Embryonic facial prominence (tissue), 1 donor: ENCODE results near the gene FASN.
"Not testable (repeated sequence)": the region's sequence is repeated elsewhere in the genome, so short reads cannot be mapped to it uniquely, and the experiment has no call there.

Experiments used
- DNase-seq: peaks from one replicate; pipeline ENCODE4 v3.0.0-alpha.2; 2016; ENCODE audit errors: extremely low spot score

The FASN gene

DNA sequence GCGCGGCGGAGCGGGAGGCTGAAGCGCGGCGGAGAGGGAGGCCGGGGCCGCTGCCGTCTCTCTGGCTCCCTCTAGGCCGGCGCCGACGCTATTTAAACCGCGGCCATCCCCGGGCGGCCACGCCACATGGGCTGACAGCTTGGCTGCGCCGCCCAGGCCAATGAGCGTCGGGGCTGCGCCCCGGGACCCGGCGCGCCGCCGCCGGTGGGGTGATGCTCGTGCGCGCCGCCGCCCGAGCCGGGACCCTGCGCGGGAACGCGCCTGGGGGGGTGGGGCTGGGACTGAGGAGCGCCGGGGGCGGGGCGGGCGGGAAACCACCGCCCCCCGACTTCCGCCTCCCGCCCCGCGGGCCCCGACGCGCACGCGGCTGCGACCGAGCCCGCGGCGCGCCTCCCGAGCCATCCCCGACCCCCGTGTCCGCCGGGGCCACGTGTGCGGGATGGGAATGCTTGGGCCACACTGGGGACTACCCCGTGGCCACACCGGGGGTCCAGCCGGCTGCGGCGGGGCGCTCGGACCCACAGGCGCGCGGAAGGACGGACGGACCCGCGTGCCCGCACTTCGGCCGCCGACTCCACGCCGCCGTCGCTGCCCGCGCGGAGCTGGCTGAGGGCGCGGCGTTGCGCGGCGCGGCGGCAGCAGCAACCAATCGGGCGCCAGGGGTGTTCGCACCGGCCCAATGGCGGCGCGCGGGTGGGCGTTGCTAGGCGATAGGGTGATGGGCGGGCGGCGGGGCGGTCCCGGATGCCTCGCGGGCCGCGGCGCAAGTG lies at the start of gene FASN:
Gene FASN (minus strand): TSS at position 68 of the 770 bp plus-strand sequence. CDS start 1,791 bp downstream, outside the sequence.
- peak; percentile 88 for DNase-seq

DNA sequence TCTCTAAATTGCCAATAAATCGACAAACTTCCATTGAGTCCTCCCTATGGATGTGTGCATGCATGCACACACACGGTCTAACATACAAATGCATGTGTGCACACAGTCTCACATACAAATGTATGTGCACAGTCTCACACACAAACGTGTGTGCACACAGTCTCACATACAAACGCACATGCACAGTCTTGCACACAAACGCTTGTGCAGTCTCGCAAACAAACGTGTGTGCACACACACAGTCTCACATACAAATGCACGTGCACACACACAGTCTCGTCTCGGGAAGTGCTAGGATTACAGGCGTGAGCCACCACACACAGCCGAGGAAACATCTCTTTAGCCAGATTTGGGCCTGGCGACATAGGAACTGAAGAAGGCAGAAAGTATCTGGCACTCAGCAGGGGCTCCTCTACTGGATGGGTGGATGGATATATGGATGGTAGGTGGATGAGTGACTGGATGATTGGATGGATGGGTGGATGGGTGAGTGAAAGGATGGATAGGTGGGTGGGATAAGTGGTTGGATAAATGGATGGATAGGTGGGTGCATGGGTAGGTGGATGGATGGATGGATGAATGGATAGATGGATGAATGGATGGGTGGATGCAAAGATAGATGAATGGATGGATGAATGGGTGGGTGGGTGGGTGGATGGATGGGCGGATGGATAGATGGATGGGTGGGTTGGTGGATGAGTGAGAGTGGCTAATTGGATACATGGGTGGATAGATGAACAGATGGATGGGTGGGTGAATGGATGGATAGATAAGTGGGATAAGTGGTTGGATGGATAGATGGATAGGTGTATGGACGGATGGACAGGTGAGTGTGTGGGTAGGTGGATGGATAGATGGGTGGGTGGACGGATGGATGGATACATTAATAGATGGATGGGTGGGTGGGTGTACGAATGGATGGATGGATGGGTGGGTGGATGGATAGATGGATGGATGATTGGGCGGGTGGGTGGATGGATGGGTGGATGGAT lies 48.9 kb upstream of the FASN start:
- DNase-seq = no peak

DNA sequence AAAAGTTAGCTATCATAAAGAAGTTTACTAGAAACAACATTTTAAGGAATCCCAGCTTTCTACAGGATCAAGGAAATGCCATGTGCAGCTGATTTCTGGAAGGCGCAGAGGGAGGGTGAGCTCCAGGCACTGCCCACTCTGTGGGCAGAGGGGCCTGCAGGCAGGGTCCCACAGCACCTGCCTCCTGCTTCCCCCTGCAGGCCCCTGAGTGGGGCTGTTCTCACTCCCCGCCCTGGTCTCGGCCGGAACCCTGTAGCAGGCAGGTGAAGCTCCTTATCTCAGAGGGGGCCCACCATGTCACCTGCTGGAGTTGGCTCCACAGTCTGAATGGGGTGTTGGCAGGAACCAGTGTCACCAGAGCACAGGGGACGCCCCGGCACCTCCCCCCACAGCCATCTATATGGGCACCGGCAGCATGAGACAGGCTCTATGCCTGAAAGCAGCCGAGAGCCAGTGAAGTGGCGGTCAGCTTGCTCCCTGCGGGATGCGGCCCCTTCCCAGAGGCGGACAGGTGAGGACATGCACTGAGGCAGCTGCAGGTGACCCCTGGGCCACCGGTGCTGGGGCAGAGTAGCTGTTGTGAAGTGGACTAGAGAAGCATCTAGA lies 47.6 kb upstream of the FASN start:
- no peak for DNase-seq

GRCh38 chr17:82143333-82143732 lies 45.3 kb upstream of the FASN start:
- no peak for DNase-seq

- not testable (repeated sequence) for DNase-seq
Measured at GRCh38 chr17:82139961-82140360, 41.9 kb upstream of the FASN start.

- no peak for DNase-seq
Measured at GRCh38 chr17:82138511-82138992, 40.5 kb upstream of the FASN start.

- DNase-seq = no peak
Measured at GRCh38 chr17:82134101-82134500, 36.1 kb upstream of the FASN start.

GRCh38 chr17:82133166-82133953 lies 35.3 kb upstream of the FASN start:
- DNase-seq = not testable (repeated sequence)

DNA sequence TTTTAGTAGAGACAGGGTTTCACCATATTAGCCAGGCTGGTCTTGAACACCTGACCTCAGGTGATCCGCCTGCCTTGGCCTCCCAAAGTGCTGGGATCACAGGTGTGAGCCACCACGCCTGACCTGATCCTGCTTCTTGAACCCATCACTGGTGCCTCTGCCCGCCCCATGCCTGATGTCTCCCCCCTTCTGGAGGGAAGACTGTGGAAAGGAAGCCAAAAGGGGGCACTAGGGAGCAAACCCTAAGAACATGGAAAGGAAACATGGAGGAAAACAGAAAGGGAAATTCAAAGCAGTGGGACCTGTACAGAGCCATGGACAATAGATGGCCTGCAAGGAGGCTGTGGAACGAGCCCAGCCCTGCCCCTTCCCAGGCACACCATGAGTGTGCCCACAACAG lies 31.1 kb upstream of the FASN start:
- DNase-seq = no peak

- DNase-seq = no peak
Measured at GRCh38 chr17:82128287-82128686, 30.3 kb upstream of the FASN start.

DNA sequence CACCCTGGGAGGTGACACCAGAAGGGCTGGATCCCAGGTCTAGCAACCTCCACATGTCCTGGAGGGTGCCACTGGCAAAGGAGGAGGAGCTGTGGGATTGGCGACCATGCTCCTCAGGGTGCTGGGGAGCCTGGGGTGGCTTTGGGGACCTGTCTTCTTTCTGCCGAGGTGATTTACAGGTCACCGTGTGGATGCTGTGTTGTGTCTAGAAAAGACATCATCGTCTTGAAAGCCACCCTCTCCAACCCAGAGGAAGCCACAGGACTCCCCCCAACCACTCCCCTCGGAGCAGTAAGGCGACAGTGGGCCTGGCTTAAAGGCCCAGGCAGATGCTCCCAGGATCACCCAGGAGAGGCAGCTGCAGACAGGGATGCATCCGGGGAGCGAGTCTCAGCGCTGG lies 29.7 kb upstream of the FASN start:
- DNase-seq = no peak

GRCh38 chr17:82127315-82127595 lies 29.2 kb upstream of the FASN start:
- DNase-seq = no peak

GRCh38 chr17:82126556-82127314 lies 28.7 kb upstream of the FASN start:
- DNase-seq = no peak

GRCh38 chr17:82124101-82124500 lies 26.1 kb upstream of the FASN start:
- no peak for DNase-seq

DNA sequence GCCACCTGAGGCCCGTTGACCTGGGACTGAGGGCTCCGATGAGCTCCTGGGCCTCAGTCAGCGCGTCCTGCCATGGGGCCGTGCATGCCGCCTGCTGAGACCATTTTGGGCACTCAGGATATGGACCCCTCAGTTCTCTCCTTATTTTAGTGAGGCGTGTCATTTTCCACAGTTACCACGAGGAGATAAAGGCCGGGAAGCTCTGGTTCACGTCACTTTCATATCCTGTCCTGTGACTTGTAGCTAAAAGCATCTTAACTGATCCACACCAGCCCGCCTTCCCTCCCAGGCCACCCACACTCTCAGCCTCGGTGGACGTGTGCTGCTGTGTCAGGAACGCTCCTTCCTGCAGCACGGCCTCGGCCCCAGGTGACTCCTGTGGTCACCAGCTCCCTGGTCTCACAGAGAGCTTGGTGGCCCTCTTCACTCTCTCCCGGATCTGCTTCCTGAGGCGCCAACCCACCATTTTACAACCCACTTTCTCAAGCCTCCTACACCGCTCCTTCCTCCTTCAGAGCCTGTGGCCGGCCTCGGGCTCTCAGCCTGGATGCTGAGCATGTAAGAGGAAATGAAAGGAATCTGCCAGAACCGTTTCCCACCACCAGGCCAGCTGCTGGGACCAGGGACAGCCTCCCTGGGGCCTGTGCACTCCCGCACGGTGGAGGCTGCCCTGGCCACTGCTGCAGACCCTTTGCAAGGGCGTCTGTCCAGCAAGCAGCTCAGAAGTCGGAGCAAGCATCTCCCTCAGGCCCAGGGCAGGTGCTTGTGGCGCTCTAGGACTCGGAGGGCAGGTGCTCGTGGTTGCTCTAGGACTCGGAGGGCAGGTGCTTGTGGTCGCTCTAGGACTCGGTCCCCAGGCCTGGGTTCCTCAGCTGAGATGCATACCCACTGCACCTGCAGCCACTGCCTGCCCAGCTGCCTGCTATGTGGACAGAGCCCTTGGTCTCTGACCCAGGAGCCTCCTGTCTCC lies 23.9 kb upstream of the FASN start:
- DNase-seq = no peak

DNA sequence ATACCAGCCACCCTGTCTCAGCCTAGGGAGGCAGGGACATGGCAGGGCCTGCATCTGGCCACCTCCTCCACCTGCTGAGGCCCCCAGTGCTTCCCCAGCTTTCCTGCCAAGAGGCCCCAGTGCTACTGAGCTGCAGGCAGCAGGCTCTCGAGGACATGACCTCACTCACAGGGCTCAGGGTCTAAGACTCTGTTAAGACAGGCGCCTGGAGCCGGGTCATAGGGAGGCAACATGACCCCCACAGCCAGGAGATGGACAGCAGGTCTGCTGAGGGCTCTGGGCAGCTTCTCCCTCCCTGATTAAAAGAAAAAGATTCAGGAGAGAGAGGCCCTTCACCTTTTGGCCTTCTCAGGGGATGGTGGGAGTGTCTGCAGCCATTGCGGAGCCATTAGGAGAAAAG lies 23.2 kb upstream of the FASN start:
- no peak for DNase-seq

GRCh38 chr17:82120148-82120547 lies 22.1 kb upstream of the FASN start:
- DNase-seq = no peak

DNA sequence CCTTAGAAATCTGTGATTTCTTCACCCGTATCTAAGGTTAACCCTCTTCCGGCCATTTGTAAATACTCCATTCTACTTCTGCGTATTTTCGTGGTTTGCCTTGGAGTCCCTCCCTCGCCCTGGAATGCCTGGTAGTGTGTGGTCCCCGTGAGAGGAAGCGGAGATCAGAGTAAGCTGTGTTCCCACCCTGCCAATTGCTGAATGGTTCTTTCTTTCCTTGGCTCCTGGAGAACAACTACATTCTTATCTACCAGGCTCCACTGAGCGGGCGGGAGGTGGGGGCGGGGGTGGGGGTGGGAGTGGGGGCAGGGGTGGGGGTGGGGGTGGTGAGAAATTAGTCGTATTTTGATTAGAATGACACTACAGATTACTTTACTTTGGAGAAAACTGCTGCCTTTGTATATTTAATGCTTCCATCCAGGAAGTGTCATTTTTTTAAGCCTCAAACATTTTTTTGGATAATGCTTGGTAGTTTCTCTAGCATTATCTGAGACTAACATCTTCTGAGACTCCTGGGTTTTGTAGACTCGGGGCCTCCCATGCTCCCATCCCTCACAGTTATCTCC lies 20.9 kb upstream of the FASN start:
- DNase-seq = no peak

DNA sequence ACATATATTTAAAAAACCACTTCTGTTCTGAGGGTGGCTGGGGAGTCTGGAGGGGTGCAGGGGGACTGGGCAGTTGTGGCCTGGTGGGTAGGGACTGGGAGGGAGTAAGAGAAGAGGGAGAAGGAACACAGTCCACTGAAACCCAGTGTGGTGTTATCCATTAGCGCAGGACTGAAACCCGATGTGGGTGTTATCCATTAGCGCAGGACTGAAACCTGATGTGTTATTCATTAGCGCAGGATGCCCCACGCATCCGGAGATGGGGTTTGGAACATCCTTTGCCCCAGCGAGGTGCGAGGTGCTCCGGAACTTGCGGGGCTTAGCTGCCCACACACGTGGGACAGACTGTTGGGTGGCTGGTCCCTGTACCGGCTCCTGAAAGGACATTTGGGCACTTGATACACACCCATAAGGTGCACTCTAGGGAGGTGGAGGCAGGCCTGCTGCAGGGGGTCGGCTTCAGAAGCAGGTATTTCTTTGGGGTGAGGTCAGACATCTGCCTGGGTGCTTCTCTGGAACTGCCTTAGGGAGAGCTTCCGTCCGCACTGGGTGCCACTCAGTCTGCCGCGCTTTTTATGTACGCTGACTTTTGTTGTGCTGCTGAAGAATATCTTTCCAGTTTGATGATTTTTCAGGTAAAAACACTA lies 20.3 kb upstream of the FASN start:
- no peak for DNase-seq
